HEK293T (cell line): ENCODE data around the gene PRAC1.

Source experiments
- CTBP1 ChIP-seq: fragments of 450-650 bp; IDR thresholded peaks from 2 replicates; pipeline ENCODE4 v1.6.1; 2016; ENCODE audit warnings: borderline replicate concordance
- FOXA1 ChIP-seq: fragments of 450-650 bp; IDR thresholded peaks from 2 replicates; pipeline ENCODE4 v1.6.1; 2016; ENCODE audit warnings: mild to moderate bottlenecking
- PKNOX1 ChIP-seq: fragments of 450-650 bp; IDR thresholded peaks from 2 replicates; pipeline ENCODE4 v1.6.1; 2016

- no peak for TF ChIP-seq FOXA1
- TF ChIP-seq CTBP1 = no peak
- TF ChIP-seq PKNOX1 = no peak
Observed at GRCh38 chr17:48735062-48735351, 12.7 kb upstream of the PRAC1 start.
